ENCODE results near the gene COPS9. TPM values are rescaled to one million over a fixed set of nuclear protein-coding genes. Genes with fewer than 3 reads are reported as not detected.

Gene COPS9
- total RNA-seq, 2 donors from 2014 or later, result 232 to 243 TPM

GRCh38 chr2:240098349-240098748, 37.8 kb downstream of the COPS9 start:
- TF ChIP-seq, protein P1, sequence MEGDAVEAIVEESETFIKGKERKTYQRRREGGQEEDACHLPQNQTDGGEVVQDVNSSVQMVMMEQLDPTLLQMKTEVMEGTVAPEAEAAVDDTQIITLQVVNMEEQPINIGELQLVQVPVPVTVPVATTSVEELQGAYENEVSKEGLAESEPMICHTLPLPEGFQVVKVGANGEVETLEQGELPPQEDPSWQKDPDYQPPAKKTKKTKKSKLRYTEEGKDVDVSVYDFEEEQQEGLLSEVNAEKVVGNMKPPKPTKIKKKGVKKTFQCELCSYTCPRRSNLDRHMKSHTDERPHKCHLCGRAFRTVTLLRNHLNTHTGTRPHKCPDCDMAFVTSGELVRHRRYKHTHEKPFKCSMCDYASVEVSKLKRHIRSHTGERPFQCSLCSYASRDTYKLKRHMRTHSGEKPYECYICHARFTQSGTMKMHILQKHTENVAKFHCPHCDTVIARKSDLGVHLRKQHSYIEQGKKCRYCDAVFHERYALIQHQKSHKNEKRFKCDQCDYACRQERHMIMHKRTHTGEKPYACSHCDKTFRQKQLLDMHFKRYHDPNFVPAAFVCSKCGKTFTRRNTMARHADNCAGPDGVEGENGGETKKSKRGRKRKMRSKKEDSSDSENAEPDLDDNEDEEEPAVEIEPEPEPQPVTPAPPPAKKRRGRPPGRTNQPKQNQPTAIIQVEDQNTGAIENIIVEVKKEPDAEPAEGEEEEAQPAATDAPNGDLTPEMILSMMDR (IDR thresholded peaks at IDR 0.05), result no peak
- Histone ChIP-seq H3K4me1 (no peaks in the 10 kb centered on the region), H3K9me3 (peaks cover 0 to 17% of the 10 kb centered on the region in 2 donors), H3K36me3 (no peaks in the 10 kb centered on the region), H3K27ac (no peak overlapping the region), H3K4me3 (no peak overlapping the region), H3K27me3 (peaks cover 4 to 18% of the 10 kb centered on the region in 2 donors)
- no peak for DNase-seq (ENCODE audit: low spot score)

DNA sequence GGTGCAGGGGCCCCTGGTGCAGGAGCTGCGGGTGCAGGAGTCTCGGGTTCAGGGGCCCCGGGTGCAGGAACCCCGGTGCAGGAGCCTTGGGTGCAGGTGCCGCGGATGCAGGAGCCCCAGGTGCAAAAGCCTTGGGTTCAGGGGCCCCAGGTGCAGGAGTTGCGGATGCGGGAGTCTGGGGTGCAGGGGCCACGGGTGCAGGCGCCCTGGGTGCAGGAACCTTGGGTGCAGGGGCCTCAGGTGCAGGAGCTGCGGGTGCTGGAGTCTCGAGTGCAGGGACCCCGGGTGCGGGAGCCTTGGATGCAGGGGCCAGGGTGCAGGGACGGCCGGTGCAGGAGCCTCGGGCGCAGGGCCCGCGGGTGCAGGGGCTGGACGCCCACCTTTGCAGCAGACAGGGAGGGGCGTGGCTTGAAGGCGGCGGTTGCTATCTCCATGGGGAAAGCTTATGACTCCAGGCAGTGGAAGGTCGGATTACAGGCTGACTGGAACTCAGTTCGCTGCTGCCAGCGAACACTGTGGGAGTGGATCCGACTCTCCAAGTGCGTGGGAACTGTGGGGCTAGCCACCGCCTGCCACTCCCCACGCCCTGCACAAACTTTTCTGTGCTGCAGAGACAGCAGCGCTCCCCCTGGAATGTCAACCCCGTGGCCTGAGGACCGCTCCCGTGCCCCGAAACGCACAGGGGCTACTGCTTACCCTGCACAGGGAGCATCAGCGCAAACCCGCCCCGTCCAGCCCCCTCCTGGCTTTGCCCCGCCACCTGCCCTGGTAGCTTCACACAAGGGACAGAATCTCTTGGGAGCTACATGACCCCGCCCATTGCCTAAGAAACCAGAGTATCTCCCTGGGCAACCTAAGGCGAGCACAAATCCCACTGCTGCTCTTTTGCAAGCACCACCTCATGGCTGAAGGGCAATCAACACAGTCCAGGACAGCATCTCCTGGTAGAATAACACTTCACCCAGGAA, 40.3 kb downstream of the COPS9 start:
- TF ChIP-seq, protein P1 (IDR thresholded peaks at IDR 0.05), result no peak
- H3K27me3 ChIP-seq, result peaks cover 4 to 18% of the 10 kb centered on the region in 2 donors
- no peaks in the 10 kb centered on the region for H3K36me3 ChIP-seq
- H3K9me3 ChIP-seq, result peaks cover 0 to 25% of the 10 kb centered on the region in 2 donors
- H3K27ac ChIP-seq, result no peak overlapping the region
- H3K4me1 ChIP-seq, result no peaks in the 10 kb centered on the region
- H3K4me3 ChIP-seq, result no peak overlapping the region
- no peak for DNase-seq (ENCODE audit: low spot score)

- Histone ChIP-seq H3K4me1 (no peaks in the 10 kb centered on the region), H3K27me3 (peaks cover 0 to 4% of the 10 kb centered on the region in 2 donors), H3K9me3 (peaks cover 4 to 28% of the 10 kb centered on the region in 2 donors), H3K27ac (no peak overlapping the region), H3K4me3 (no peak overlapping the region), H3K36me3 (no peaks in the 10 kb centered on the region)
- DNase-seq (ENCODE audit: low spot score), result no peak
- TF ChIP-seq, protein P1 (IDR thresholded peaks at IDR 0.05), result no peak
Observed at GRCh38 chr2:240089306-240089705, 46.8 kb downstream of the COPS9 start.

GRCh38 chr2:240086563-240086962, 49.5 kb downstream of the COPS9 start:
- TF ChIP-seq, protein P1 (IDR thresholded peaks at IDR 0.05), result no peak
- no peak overlapping the region for H3K27ac ChIP-seq
- H3K4me1 ChIP-seq, result no peaks in the 10 kb centered on the region
- no peaks in the 10 kb centered on the region for H3K36me3 ChIP-seq
- peaks cover 4 to 17% of the 10 kb centered on the region in 2 donors for H3K9me3 ChIP-seq
- DNase-seq (ENCODE audit: low spot score), result no peak
- H3K27me3 ChIP-seq, result no peaks in the 10 kb centered on the region
- H3K4me3 ChIP-seq, result no peak overlapping the region

Other genes starting within 250 kb of the COPS9 start
- 100 to 1,000 TPM; 195 to 306 TPM for gene NDUFA10, start 111.0 kb downstream of the COPS9 start, total RNA-seq
- not detected for gene OR6B2, start 105.9 kb downstream of the COPS9 start, total RNA-seq
- gene OR6B3, start 82.8 kb downstream of the COPS9 start, total RNA-seq, result not detected
- gene OTOS, start 4.4 kb upstream of the COPS9 start, total RNA-seq, result not detected

Data from right atrium auricular region (tissue), 2 donors.